K562 (cell line): ENCODE data around the gene NR2C2AP. TPM values are rescaled to one million over a fixed set of nuclear protein-coding genes. Genes with fewer than 3 reads are reported as not detected.

Experiments used
- BRD4 ChIP-seq: fragments of 200-600 bp; sonication (generic); IDR thresholded peaks from 2 replicates; pipeline ENCODE4 v1.6.1; 2017; ENCODE audit warnings: inconsistent platforms
- CLOCK ChIP-seq: fragments of 250-450 bp; sonication (Bioruptor Pico); IDR thresholded peaks from 2 replicates; pipeline ENCODE4 v1.4.0; 2020; ENCODE audit warnings: mild to moderate bottlenecking, moderate library complexity, borderline replicate concordance
- DLX4 ChIP-seq: fragments of 250-450 bp; sonication (Bioruptor Pico); IDR thresholded peaks from 2 replicates; pipeline ENCODE4 v1.6.1; 2021; ENCODE audit warnings: mild to moderate bottlenecking
- E2F8 ChIP-seq: fragments of 450-650 bp; IDR thresholded peaks from 2 replicates; pipeline ENCODE4 v1.7.1; 2018; ENCODE audit warnings: mild to moderate bottlenecking, low read depth; ENCODE audit not compliant: partially characterized antibody
- ELF2 ChIP-seq: fragments of 250-450 bp; sonication (Bioruptor Pico); IDR thresholded peaks from 2 replicates; pipeline ENCODE4 v1.5.0; 2021; ENCODE audit warnings: mild to moderate bottlenecking
- FOXO4 ChIP-seq: fragments of 450-650 bp; formaldehyde crosslinking; IDR thresholded peaks from 2 replicates; pipeline ENCODE4 v1.4.0; 2020; ENCODE audit warnings: mild to moderate bottlenecking, moderate library complexity
- HBP1 ChIP-seq: fragments of 450-650 bp; formaldehyde crosslinking; IDR thresholded peaks from 2 replicates; pipeline ENCODE4 v1.4.0; 2022; ENCODE audit warnings: missing genetic modification characterization
- HEY1 ChIP-seq: fragments of 250-450 bp; sonication (Bioruptor Pico); IDR thresholded peaks from 2 replicates; pipeline ENCODE4 v1.5.0; 2020; ENCODE audit warnings: mild to moderate bottlenecking, moderate library complexity, borderline replicate concordance
- MYNN ChIP-seq, 2 experiments: sonication (generic); formaldehyde crosslinking in 1 of 2; IDR thresholded peaks; 2 replicates each; pipeline versions ENCODE4 v1.5.0 to v1.6.1; 2016 to 2020; ENCODE audit warnings: antibody characterized with exemption in 1 of 2, missing genetic modification reagents in 1 of 2
- PRDM10 ChIP-seq: fragments of 450-650 bp; IDR thresholded peaks from 2 replicates; pipeline ENCODE4 v1.6.1; 2018; ENCODE audit not compliant: partially characterized antibody
- RAD51 ChIP-seq: fragments of 450-650 bp; IDR thresholded peaks from 2 replicates; pipeline ENCODE4 v1.7.1; 2016; ENCODE audit warnings: low read depth, mild to moderate bottlenecking, borderline replicate concordance
- RBM22 ChIP-seq: fragments of 200-400 bp; formaldehyde crosslinking; IDR thresholded peaks from 2 replicates; pipeline ENCODE4 v1.6.1; 2018; ENCODE audit warnings: low read length, low read depth; ENCODE audit not compliant: poor library complexity, severe bottlenecking
- polyA plus RNA-seq, 8 experiments: library from polyadenylated mRNA; depleted of rRNA in 4 of 8; stranded (reverse) in 5 of 8; unstranded in 3 of 8; fragments of >200 nt; fragmentation: Nextera tagmentation in 2 of 8; fragmentation: Illumina TruSeq in 1 of 8; extraction: Ambion mirVana in 2 of 8; extraction: Trizol in 1 of 8; gene quantifications; 2 replicates each; pipeline versions ENCODE4 v1.2.1 to v1.2.3, GENCODE V29; 2011 to 2014; ENCODE audit warnings: inconsistent platforms in 1 of 8, missing spikeins in 1 of 8
- total RNA-seq, 7 experiments: library from RNA; depleted of rRNA in 6 of 7; stranded (reverse); fragments of >200 nt in 6 of 7; fragmentation: Illumina TruSeq in 2 of 7; extraction: Trizol in 2 of 7; gene quantifications; 2 replicates each; pipeline versions ENCODE4 v1.2.1 to v1.2.3, GENCODE V29; 2011 to 2021; ENCODE audit warnings: low replicate concordance in 1 of 7

NR2C2AP gene
- total and polyA plus RNA-seq, 9 of the 15 experiments (the other 6 are each of a cell fraction or from before 2014, with no cell fraction given): 23.7 to 77.4 (median 32.4) TPM

GRCh38 chr19:19201697-19202630 is 1.2 kb downstream of the NR2C2AP start (continued):
- TF ChIP-seq CLOCK (CRISPR knock-in tag) (no peak), FOXO4 (CRISPR knock-in tag) (no peak), BRD4 (no peak), E2F8 (no peak), ELF2 (CRISPR knock-in tag) (no peak), RAD51 (peak; percentile 66; the same call in 1 of the 2 replicates), MYNN (IDR thresholded peaks at IDR 0.05) (0 out of 2 replicates have a peak, but pooled peaks have one; percentile 1), MYNN (CRISPR knock-in tag; IDR thresholded peaks at IDR 0.05) (no peak), HBP1 (CRISPR knock-in tag) (no peak), DLX4 (CRISPR knock-in tag) (no peak), RBM22 (no peak), PRDM10 (peak; percentile 66), HEY1 (CRISPR knock-in tag) (no peak)
